Tibial nerve (tissue), 4 donors: ENCODE data around the gene ELANE.

Experiments
- CTCF ChIP-seq, 5 experiments: fragments of 200-600 bp in 3 of 5; fragments of 450-650 bp in 2 of 5; sonication (generic) in 3 of 5; IDR thresholded peaks; one replicate each; pipeline ENCODE4 v1.5.1; 2016 to 2019; ENCODE audit warnings: antibody characterized with exemption in 5 of 5, mild to moderate bottlenecking in 3 of 5, moderate library complexity in 2 of 5
- EP300 ChIP-seq, 2 donors: sonication (generic); formaldehyde crosslinking; IDR thresholded peaks; one replicate each; pipeline ENCODE4 v1.6.1; 2017; ENCODE audit warnings: antibody characterized with exemption in 2 of 2, mild to moderate bottlenecking in 1 of 2
- POLR2A ChIP-seq, 2 donors: fragments of 450-650 bp; IDR thresholded peaks; one replicate each; pipeline ENCODE4 v1.6.1; 2017; ENCODE audit warnings: antibody characterized with exemption in 2 of 2, mild to moderate bottlenecking in 2 of 2, moderate library complexity in 2 of 2

DNA sequence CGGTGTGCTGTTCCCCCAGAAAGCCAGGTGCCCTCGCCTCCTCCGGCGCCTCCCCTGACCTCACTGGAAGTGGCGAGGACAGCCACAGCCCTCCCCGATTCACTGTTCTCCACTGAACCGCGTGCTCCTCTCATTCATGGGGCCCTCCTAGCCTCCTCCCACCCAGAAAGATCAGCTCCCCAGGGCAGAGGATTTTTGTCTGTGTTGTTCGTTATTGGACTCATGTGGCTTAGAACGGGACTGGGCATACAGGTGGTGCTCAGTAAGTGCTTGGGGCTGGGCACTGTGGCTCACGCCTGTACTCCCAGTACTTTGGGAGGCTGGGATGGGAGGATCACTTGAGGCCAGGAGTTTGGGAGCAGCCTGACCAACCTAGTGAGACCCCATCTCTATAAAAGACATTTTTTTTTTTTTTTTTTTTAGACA lies 7.5 kb upstream of the ELANE start:
- no peak for TF ChIP-seq CTCF (IDR thresholded peaks at IDR 0.05)
- no peak for TF ChIP-seq POLR2A (IDR thresholded peaks at IDR 0.05)
- no peak for TF ChIP-seq EP300 (IDR thresholded peaks at IDR 0.05)
